PC-9 (cell line): ENCODE data around the gene ZBTB1.

Experiments used
- EZH2 ChIP-seq: fragments of 200-600 bp; sonication (generic); IDR thresholded peaks from 2 replicates; pipeline ENCODE4 v1.8.0; 2017; ENCODE audit warnings: antibody characterized with exemption, low read depth
- TF ChIP-seq, protein P1 (sequence below): fragments of 200-600 bp; sonication (generic); conservative IDR thresholded peaks from 2 replicates; pipeline ENCODE4 v1.6.1; 2017; ENCODE audit warnings: mixed run types, antibody characterized with exemption, mild to moderate bottlenecking, moderate library complexity

DNA sequence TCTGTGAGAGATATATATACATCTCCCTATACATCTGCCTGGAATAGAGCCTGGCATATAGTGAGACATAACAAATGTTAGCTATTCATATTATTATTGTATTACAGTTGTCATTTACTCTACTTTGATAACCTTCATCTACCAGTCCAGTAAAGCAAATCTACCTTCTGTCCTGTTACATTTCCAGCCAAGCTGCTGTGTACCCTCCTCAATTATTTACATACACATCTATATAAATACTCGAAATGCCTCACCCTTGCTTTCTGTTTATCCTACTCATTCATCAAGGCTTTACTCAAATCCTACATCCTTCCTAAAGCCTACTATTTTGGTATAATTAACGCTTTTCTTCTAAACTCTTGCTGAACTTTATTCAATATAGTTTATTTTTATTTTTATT, 8.7 kb downstream of the ZBTB1 start:
- TF ChIP-seq, protein P1, sequence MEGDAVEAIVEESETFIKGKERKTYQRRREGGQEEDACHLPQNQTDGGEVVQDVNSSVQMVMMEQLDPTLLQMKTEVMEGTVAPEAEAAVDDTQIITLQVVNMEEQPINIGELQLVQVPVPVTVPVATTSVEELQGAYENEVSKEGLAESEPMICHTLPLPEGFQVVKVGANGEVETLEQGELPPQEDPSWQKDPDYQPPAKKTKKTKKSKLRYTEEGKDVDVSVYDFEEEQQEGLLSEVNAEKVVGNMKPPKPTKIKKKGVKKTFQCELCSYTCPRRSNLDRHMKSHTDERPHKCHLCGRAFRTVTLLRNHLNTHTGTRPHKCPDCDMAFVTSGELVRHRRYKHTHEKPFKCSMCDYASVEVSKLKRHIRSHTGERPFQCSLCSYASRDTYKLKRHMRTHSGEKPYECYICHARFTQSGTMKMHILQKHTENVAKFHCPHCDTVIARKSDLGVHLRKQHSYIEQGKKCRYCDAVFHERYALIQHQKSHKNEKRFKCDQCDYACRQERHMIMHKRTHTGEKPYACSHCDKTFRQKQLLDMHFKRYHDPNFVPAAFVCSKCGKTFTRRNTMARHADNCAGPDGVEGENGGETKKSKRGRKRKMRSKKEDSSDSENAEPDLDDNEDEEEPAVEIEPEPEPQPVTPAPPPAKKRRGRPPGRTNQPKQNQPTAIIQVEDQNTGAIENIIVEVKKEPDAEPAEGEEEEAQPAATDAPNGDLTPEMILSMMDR: no peak
- TF ChIP-seq EZH2: no peak
